Measurements from ENCODE around the gene PPARA.
"Not testable (repeated sequence)": the region's sequence is repeated elsewhere in the genome, so short reads cannot be mapped to it uniquely, and the experiment has no call there.

Gene PPARA

GRCh38 chr22:46178755-46179505, 28.6 kb downstream of the PPARA start:
- no peak for DNase-seq

- DNase-seq: no peak
These were observed 29.4 kb downstream of the PPARA start for GRCh38 chr22:46179748-46180147.

- no peak for DNase-seq
These were observed 30.2 kb downstream of the PPARA start for GRCh38 chr22:46180370-46181137.

GRCh38 chr22:46183733-46184132, 33.4 kb downstream of the PPARA start:
- DNase-seq: no peak

- DNase-seq: no peak
These were observed 35.0 kb downstream of the PPARA start for GRCh38 chr22:46185283-46185682.

DNA sequence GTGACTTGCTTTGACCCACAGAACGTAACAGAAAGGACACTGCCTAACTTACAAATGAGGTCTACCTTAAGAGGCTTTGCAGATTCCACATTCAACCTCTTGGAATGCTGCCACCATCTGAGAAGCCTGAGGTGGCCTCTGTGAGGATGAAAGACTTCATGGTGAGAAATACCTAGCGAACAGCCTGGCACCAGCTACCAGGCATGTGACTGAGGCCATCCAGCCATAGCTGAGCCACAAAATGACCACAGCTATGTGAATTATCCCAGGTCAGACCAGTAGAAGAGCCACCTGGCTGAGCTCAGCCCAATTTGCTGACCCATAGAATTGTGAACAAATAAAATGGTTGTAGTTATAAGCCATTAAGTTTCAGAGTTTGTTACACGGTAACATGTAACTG, 37.5 kb downstream of the PPARA start:
- no peak for DNase-seq

- no peak for DNase-seq
These were observed 42.1 kb downstream of the PPARA start for GRCh38 chr22:46192210-46192993.

- no peak for DNase-seq
These were observed 43.6 kb downstream of the PPARA start for GRCh38 chr22:46193898-46194310.

GRCh38 chr22:46195487-46196165, 45.3 kb downstream of the PPARA start:
- no peak for DNase-seq

GRCh38 chr22:46196278-46196677, 46.0 kb downstream of the PPARA start:
- DNase-seq: no peak

DNA sequence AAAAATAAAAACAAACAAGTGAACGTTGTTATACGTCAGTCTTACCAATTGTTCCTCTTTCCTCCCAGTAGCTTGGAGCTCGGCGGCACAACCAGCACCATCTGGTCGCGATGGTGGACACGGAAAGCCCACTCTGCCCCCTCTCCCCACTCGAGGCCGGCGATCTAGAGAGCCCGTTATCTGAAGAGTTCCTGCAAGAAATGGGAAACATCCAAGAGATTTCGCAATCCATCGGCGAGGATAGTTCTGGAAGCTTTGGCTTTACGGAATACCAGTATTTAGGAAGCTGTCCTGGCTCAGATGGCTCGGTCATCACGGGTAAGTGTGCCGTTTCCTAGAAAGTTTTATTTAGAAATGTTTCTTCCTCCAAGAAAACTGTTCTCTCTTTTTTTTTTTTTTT, 47.9 kb downstream of the PPARA start:
- DNase-seq: no peak

DNA sequence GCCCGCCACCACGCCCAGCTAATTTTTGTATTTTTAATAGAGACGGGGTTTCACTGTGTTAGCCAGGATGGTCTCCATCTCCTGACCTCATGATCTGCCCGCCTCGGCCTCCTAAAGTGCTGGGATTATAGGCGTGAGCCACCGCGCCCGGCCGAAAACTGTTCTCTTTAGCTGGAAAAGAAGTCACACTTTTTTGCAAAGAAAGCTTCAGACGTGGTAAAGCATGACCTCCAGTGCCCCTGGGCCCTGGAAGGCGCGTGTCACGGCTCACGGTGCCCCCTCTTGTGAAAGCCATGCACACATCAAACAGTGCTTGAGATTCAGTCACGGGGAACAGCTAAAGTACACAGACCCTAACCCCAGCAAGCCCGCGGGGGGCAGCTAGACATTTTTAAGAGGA, 48.5 kb downstream of the PPARA start:
- DNase-seq: not testable (repeated sequence)

- DNase-seq: no peak
These were observed 50.9 kb downstream of the PPARA start for GRCh38 chr22:46201059-46201757.

GRCh38 chr22:46202897-46203600, 52.7 kb downstream of the PPARA start:
- DNase-seq: no peak

DNA sequence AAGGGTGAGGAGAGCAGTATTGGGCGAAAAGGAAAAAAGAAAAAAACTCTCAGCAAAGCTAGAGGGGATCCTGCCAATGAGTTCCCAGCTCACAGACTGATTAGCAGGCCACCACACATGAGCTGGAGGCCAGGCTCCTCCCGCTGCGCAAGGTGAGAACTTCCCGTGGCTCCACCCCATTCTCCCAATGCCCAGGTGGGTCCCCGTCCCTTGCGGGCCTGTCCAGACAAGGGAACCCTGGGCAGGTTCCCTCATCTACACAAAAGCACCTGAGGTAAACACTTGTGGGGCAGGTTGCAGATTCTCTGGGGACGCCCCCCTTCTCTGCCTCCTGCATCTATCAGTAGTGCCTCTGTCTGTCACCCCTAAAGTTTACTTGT, 53.3 kb downstream of the PPARA start:
- no peak for DNase-seq

DNA sequence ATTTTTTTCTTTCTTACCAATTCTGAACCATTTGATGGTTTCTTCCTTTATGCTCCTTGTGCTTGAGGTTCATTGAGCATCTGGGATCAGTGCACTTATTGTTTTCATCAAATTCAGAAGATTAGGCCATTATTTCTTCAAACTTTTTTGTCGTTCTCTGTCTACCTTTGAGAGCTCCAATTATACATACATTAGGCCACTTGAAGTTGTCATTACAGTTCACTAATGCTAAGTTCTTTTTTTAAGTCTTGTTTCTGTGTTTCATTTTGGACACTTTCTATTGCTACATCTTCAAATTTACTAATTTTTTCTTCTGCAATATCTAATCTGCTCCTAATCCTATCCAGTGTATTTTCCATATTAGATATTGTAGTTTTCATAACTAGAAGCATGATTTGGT, 58.9 kb downstream of the PPARA start:
- DNase-seq: no peak

GRCh38 chr22:46212195-46212594, 61.9 kb downstream of the PPARA start:
- DNase-seq: no peak

- DNase-seq: no peak
These were observed 62.7 kb downstream of the PPARA start for GRCh38 chr22:46213052-46213451.

- DNase-seq: no peak
These were observed 63.8 kb downstream of the PPARA start for GRCh38 chr22:46214149-46214548.

DNA sequence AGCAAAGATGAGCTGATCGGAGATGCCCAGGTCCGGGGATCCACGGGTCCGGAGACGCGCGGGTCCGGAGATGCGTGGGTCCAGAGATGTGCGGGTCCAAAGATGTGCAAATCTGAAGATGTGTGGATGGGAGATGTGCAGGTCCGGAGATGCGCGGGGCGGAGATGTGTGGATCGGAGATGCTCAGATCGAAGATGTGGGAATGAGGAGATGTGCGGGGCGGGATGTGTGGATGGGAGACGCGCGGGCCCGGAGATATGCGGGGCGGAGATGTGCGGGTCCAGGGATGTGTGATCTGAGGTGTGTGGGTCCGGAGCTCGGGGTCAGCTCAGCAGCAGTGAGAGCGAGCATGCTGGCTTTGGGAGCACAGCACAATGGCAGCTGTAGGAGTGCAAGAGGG, 64.3 kb downstream of the PPARA start:
- no peak for DNase-seq

DNA sequence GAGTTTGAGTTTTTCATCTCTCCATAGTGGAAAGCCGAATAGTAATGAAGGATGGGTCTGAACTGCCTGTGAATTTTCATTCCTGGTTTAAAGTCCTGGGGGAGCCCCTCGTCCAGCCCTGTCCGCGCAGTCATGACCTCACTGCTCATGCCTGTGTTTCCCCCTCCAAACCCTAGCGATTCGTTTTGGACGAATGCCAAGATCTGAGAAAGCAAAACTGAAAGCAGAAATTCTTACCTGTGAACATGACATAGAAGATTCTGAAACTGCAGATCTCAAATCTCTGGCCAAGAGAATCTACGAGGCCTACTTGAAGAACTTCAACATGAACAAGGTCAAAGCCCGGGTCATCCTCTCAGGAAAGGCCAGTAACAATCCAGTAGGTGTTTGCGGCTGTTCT, 69.3 kb downstream of the PPARA start:
- no peak for DNase-seq

DNA sequence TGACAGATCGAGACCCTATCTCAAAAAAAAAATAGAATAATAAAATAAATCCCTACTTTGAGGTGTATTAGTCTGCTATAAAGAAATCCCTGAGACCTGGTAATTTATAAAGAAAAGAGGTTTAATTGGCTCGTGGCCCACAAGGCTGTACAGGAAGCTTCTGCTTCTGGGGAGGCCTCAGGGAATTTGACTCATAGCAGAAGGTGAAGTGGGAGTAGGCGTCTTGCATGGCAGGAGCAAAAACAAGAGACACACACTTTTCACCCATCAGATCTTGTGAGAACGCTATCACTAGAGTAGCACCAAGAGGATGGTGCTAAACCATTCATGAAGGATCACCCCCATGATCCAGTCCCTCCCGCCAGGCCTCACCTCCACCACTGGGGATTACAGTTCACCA, 70.6 kb downstream of the PPARA start:
- DNase-seq: no peak
